Transverse colon (tissue), 4 donors: ENCODE measurements around the gene ARNT2. TPM values are rescaled to one million over a fixed set of nuclear protein-coding genes. Genes with fewer than 3 reads are reported as not detected.

Experiments used
- DNase-seq: peaks from one replicate; pipeline ENCODE4 v3.0.0-alpha.2; 2019
- H3K27ac ChIP-seq, 4 donors: fragments of 200-600 bp; sonication (generic); 2 replicates each; pipeline ENCODE4 v1.5.1; 2016 to 2018; ENCODE audit warnings: inconsistent platforms in 4 of 4
- H3K27me3 ChIP-seq: fragments of 200-600 bp; sonication (generic); 2 replicates; pipeline ENCODE4 v1.5.1; 2017; ENCODE audit warnings: inconsistent platforms
- H3K36me3 ChIP-seq, 4 donors: fragments of 200-600 bp; sonication (generic); 2 replicates each; pipeline ENCODE4 v1.5.1; 2017 to 2019; ENCODE audit warnings: inconsistent platforms in 4 of 4
- H3K4me1 ChIP-seq, 4 donors: fragments of 200-600 bp; sonication (generic); 2 replicates each; pipeline ENCODE4 v1.5.1; 2017 to 2020; ENCODE audit warnings: inconsistent platforms in 4 of 4
- H3K4me3 ChIP-seq, 4 donors: fragments of 200-600 bp; sonication (generic); 1 replicate in 1 of 4; 2 replicates in 3 of 4; pipeline versions ENCODE4 v1.5.1 to v1.6.1; 2017 to 2019; ENCODE audit warnings: inconsistent platforms in 4 of 4
- H3K9me3 ChIP-seq, 2 donors: fragments of 200-600 bp; sonication (generic); 2 replicates each; pipeline ENCODE4 v1.5.1; 2017 to 2019; ENCODE audit warnings: inconsistent platforms in 2 of 2
- EP300 ChIP-seq: sonication (generic); formaldehyde crosslinking; IDR thresholded peaks from one replicate; pipeline ENCODE4 v1.6.1; 2017; ENCODE audit warnings: antibody characterized with exemption, low read depth
- POLR2A ChIP-seq: fragments of 450-650 bp; IDR thresholded peaks from one replicate; pipeline ENCODE4 v1.6.1; 2016; ENCODE audit warnings: antibody characterized with exemption, mild to moderate bottlenecking, moderate library complexity
- POLR2AphosphoS5 ChIP-seq, 3 donors: sonication (generic); formaldehyde crosslinking; IDR thresholded peaks; one replicate each; pipeline ENCODE4 v1.6.1; 2016; ENCODE audit warnings: antibody characterized with exemption in 3 of 3
- WGBS, 2 donors: methylation state at CpG; one replicate each; pipeline ENCODE4 v1.1.5; 2018; ENCODE audit warnings: low coverage in 1 of 2; 5-methylcytosine and 5-hydroxymethylcytosine counted together
- in situ Hi-C, 4 donors: fragments of 200-750 bp; cut with MboI; loops; one replicate each; pipeline versions ENCODE4 v1.15.0 to v1.15.1; 2017; ENCODE audit warnings: low sequenced_read_pairs in 3 of 4, low pct_ligation_motif_present in 1 of 4, low pct_unique_long_range_greater_than_20kb in 1 of 4
- intact Hi-C: fragments of 100-400 bp; cut with DNase I; formaldehyde crosslinking; loops from one replicate; pipeline ENCODE4 v1.15.1; 2023; ENCODE audit warnings: low total_unique reads
- total RNA-seq, 4 donors: library from RNA; depleted of rRNA; stranded (reverse); fragments of >200 nt; gene quantifications; one replicate each; pipeline ENCODE4 v1.1.0, GENCODE V29; 2016
- TF ChIP-seq, protein P1 (sequence below), 5 experiments: fragments of 200-600 bp in 3 of 5; fragments of 450-650 bp in 2 of 5; sonication (generic) in 3 of 5; IDR thresholded peaks; 1 replicate in 2 of 5; 2 replicates in 3 of 5; pipeline ENCODE4 v1.5.1; 2016 to 2017; ENCODE audit warnings: antibody characterized with exemption in 5 of 5, inconsistent platforms in 3 of 5, mild to moderate bottlenecking in 2 of 5, moderate library complexity in 1 of 5

The ARNT2 gene
- total RNA-seq, 4 donors from 2014 or later: 1.9 to 4.0 (median 2.5) TPM; not detected in 1

DNA sequence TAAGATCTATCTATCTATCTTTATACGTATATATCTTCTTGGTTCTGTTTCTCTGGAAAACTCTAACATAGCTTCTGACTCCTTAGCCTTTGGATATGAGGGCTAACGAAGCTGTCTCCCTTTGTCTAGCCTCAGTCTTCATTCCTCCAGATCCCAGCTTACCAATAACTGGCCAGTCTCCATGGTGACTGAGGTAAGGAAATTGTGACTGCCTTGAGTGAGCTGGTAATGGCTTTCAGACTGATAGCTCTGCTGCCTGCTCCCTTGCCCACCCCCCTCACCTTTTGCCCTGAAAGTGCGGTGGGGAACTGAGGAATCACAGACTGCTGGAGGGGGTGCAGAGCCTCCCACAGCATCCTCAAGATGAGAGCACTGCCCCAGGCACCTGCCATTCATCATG is 225.2 kb downstream of the ARNT2 start:
- TF ChIP-seq, protein P1, sequence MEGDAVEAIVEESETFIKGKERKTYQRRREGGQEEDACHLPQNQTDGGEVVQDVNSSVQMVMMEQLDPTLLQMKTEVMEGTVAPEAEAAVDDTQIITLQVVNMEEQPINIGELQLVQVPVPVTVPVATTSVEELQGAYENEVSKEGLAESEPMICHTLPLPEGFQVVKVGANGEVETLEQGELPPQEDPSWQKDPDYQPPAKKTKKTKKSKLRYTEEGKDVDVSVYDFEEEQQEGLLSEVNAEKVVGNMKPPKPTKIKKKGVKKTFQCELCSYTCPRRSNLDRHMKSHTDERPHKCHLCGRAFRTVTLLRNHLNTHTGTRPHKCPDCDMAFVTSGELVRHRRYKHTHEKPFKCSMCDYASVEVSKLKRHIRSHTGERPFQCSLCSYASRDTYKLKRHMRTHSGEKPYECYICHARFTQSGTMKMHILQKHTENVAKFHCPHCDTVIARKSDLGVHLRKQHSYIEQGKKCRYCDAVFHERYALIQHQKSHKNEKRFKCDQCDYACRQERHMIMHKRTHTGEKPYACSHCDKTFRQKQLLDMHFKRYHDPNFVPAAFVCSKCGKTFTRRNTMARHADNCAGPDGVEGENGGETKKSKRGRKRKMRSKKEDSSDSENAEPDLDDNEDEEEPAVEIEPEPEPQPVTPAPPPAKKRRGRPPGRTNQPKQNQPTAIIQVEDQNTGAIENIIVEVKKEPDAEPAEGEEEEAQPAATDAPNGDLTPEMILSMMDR (IDR thresholded peaks at IDR 0.05): no peak
- TF ChIP-seq POLR2A (no peak), EP300 (no peak), POLR2AphosphoS5 (IDR thresholded peaks at IDR 0.05) (no peak)
- intact Hi-C loops (no loop called here), in situ Hi-C loops (no loop called here)
- no peaks in the 10 kb centered on the region for H3K9me3 ChIP-seq
- DNase-seq: no peak
- no peak overlapping the region for H3K27ac ChIP-seq
- H3K27me3 ChIP-seq: no peaks in the 10 kb centered on the region
- no peak overlapping the region for H3K4me3 ChIP-seq
- 83 to 93% methylated on average over 2 to 3 of the region's 3 CpGs for WGBS, 2 donors
- H3K36me3 ChIP-seq: no peaks in the 10 kb centered on the region
- H3K4me1 ChIP-seq: no peaks in the 10 kb centered on the region

DNA sequence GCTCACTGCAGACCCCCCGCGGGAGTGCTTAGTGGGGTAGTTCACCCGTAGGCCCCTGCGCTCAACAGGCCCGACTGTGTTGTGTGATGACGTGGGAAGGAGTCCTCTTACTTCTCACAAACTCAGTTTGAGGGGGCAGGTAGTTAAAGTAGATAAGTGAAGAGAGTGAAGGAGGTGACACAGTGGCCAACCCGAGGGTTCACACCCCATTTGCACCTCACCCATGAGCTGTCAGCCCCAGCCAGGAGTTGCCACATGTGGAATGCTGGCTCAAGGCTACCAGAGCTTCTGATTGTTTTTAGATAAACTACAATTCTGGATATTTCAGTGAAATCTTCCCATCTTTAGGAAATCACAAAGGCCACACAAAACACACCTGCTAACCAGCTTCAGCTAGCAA is 226.8 kb downstream of the ARNT2 start:
- TF ChIP-seq, protein P1 (IDR thresholded peaks at IDR 0.05): no peak
- TF ChIP-seq POLR2AphosphoS5 (IDR thresholded peaks at IDR 0.05) (no peak), POLR2A (no peak), EP300 (no peak)
- Histone ChIP-seq H3K27ac (no peak overlapping the region), H3K4me1 (no peaks in the 10 kb centered on the region), H3K4me3 (no peak overlapping the region), H3K36me3 (no peaks in the 10 kb centered on the region), H3K9me3 (no peaks in the 10 kb centered on the region), H3K27me3 (no peaks in the 10 kb centered on the region)
- intact Hi-C loops (no loop called here), in situ Hi-C loops (no loop called here)
- WGBS, 2 donors: 90 to 92% methylated on average over 4 to 7 of the region's 7 CpGs
- no peak for DNase-seq

DNA sequence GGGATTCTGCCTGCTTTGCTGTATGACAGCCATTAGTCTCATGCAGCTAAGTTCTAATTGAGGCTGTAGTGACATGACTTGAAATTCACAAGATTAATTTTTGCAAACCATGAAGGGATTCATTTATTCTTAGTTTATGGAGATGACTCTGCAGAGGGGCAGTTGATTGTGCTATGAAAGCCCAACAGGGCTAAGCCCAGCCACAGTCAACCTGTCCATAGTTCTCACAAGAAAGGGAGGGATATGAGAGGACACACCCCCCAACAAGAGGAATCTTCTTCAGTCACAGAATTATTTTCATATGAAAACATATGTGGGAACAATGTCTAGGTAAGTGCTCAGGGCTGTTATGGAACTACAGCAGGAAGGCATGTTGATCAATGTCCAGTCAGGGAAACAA is 229.0 kb downstream of the ARNT2 start:
- H3K27ac ChIP-seq: no peak overlapping the region
- in situ Hi-C loops (no loop called here), intact Hi-C loops (no loop called here)
- no peak for TF ChIP-seq POLR2A
- no peak for TF ChIP-seq POLR2AphosphoS5 (IDR thresholded peaks at IDR 0.05)
- TF ChIP-seq, protein P1 (IDR thresholded peaks at IDR 0.05): no peak
- TF ChIP-seq EP300: no peak
- no peak for DNase-seq
- H3K4me3 ChIP-seq: no peak overlapping the region
- H3K36me3 ChIP-seq: no peaks in the 10 kb centered on the region
- H3K9me3 ChIP-seq: no peaks in the 10 kb centered on the region
- no peaks in the 10 kb centered on the region for H3K27me3 ChIP-seq
- no peaks in the 10 kb centered on the region for H3K4me1 ChIP-seq

DNA sequence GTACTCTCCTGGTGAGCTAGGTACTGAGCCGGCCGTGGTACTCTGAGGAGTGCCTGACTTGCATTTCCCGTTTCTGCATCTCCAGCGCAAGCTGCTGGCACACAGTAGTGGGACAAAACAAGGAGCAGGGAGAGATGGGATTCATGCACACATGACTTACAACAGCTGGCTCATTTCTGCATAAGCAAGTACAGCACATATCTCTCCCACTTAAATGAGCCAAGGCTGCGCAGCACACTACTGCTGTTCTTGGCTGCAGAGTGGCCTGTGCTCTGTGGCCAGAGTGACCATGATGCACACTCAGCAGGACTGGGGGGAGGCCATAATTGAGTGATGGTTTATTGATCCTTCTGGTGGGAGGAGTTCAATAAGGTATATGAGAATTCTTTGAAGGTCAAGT is 231.8 kb downstream of the ARNT2 start:
- Histone ChIP-seq H3K4me3 (no peak overlapping the region), H3K27me3 (no peaks in the 10 kb centered on the region), H3K36me3 (no peaks in the 10 kb centered on the region), H3K4me1 (no peaks in the 10 kb centered on the region), H3K9me3 (peaks cover 0 to 3% of the 10 kb centered on the region in 2 donors), H3K27ac (no peak overlapping the region)
- DNase-seq: no peak
- intact Hi-C loops (no loop called here), in situ Hi-C loops (no loop called here)
- TF ChIP-seq POLR2AphosphoS5 (IDR thresholded peaks at IDR 0.05): peak in 1 of 3 donors; percentile 32
- TF ChIP-seq EP300: no peak
- 81 to 83% methylated on average over 1 to 5 of the region's 5 CpGs for WGBS, 2 donors

DNA sequence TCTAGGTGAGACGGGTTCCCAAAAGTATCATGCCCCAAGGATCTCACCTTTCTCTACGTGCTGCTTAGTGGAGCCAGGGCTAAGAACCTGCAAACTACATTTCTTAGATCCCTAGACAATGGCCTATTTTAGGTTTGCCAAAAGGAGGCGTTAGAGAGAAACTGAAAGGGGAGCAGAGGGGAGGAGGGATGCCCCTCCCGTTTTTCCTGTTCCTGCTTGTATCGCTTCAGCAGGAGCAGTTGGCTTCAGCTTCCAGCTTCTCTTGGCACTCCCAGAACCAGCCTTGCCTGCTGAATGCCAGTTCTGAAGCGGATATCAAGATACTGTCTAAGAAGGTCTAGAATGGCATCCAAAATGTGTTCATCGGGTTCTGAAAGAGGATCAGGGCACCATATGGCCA is 232.5 kb downstream of the ARNT2 start:
- Histone ChIP-seq H3K27me3 (no peaks in the 10 kb centered on the region), H3K27ac (no peak overlapping the region), H3K36me3 (no peaks in the 10 kb centered on the region), H3K9me3 (peaks cover 0 to 7% of the 10 kb centered on the region in 2 donors), H3K4me3 (no peak overlapping the region), H3K4me1 (no peaks in the 10 kb centered on the region)
- in situ Hi-C loops: no loop called here
- TF ChIP-seq POLR2AphosphoS5 (IDR thresholded peaks at IDR 0.05) (no peak), POLR2A (no peak), EP300 (no peak)
- TF ChIP-seq, protein P1 (IDR thresholded peaks at IDR 0.05): no peak
- 43 to 44% methylated on average over 7 of the region's 7 CpGs for WGBS, 2 donors
- DNase-seq: peak; percentile 43
- intact Hi-C loops: no loop called here
